ENCODE data around the gene RASSF3. TPM values are rescaled to one million over a fixed set of nuclear protein-coding genes. Genes with fewer than 3 reads are reported as not detected.
"Not testable (repeated sequence)": the region's sequence is repeated elsewhere in the genome, so short reads cannot be mapped to it uniquely, and the experiment has no call there.

RASSF3 gene
- total RNA-seq, 6 experiments from 2014 or later = 5.8 to 27.3 (median 10.6) TPM

GRCh38 chr12:64652346-64652745 lies 42.1 kb downstream of the RASSF3 start:
- 92% methylated on average over 2 of the region's 2 CpGs for WGBS (ENCODE audit: insufficient coverage, low coverage, low lambda C conversion rate, missing lambda C conversion rate)
- Histone ChIP-seq H3K9me3 (no peaks in the 10 kb centered on the region), H3K4me1 (peaks cover 0 to 25% (median 5%) of the 10 kb centered on the region in 4 donors), H3K36me3 (no peaks in the 10 kb centered on the region), H3K27me3 (no peaks in the 10 kb centered on the region), H3K4me3 (no peak overlapping the region), H3K27ac (no peak overlapping the region)
- DNase-seq (no peak), ATAC-seq (no peak)
- no peak for TF ChIP-seq POLR2A (IDR thresholded peaks at IDR 0.05)
- intact Hi-C loops (cut with DNase I) = no loop called here

DNA sequence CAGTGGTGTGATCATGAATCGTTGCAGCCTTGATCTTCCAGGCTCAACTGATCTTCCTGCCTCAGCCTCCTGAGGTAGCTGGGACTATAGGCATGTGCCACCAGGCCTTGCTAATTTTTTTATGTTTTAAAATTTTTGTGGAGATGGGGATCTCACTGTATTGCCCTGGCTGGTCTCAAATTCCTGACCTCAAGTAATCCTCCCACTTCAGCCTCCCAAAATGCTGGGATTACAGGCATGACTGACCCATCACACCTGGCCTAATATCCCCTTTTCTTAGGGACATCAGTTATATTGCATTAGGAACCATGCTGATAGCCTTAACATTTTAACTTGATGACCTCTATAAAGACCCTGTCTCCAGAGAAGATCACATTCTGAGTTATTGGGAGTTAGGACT lies 42.8 kb downstream of the RASSF3 start:
- H3K36me3 ChIP-seq = no peaks in the 10 kb centered on the region
- H3K9me3 ChIP-seq = no peaks in the 10 kb centered on the region
- no peak for DNase-seq
- TF ChIP-seq POLR2A (IDR thresholded peaks at IDR 0.05) = no peak
- no peak for TF ChIP-seq CTCF (IDR thresholded peaks at IDR 0.05)
- H3K27me3 ChIP-seq = no peaks in the 10 kb centered on the region
- WGBS (ENCODE audit: insufficient coverage, low coverage, low lambda C conversion rate, missing lambda C conversion rate) = 88% methylated on average over 1 of the region's 1 CpG
- intact Hi-C loops (cut with DNase I) = no loop called here
- peaks cover 0 to 26% (median 5%) of the 10 kb centered on the region in 4 donors for H3K4me1 ChIP-seq
- H3K27ac ChIP-seq = no peak overlapping the region
- ATAC-seq = no peak
- no peak overlapping the region for H3K4me3 ChIP-seq

- H3K27ac ChIP-seq; H3K9me3 ChIP-seq; intact Hi-C loops (cut with DNase I); DNase-seq; H3K4me3 ChIP-seq; H3K27me3 ChIP-seq; H3K36me3 ChIP-seq; ATAC-seq: not testable (repeated sequence)
- 78% methylated on average over 1 of the region's 2 CpGs for WGBS (ENCODE audit: insufficient coverage, low coverage, low lambda C conversion rate, missing lambda C conversion rate)
- peaks cover 0 to 34% (median 5%) of the 10 kb centered on the region in 4 donors for H3K4me1 ChIP-seq
Observed at GRCh38 chr12:64653907-64654306, 43.6 kb downstream of the RASSF3 start.

- intact Hi-C loops (cut with DNase I) = no loop called here
- Histone ChIP-seq H3K27ac (no peak overlapping the region), H3K4me1 (peaks cover 0 to 44% (median 5%) of the 10 kb centered on the region in 4 donors), H3K9me3 (no peaks in the 10 kb centered on the region), H3K27me3 (no peaks in the 10 kb centered on the region), H3K36me3 (no peaks in the 10 kb centered on the region), H3K4me3 (no peak overlapping the region)
- 21% methylated on average over 3 of the region's 3 CpGs for WGBS (ENCODE audit: insufficient coverage, low coverage, low lambda C conversion rate, missing lambda C conversion rate)
- ATAC-seq = peak; percentile 19 to 71 (median 46)
- TF ChIP-seq CTCF (IDR thresholded peaks at IDR 0.05) (no peak), POLR2A (IDR thresholded peaks at IDR 0.05) (no peak)
- no peak for DNase-seq
Observed at GRCh38 chr12:64655141-64655540, 44.8 kb downstream of the RASSF3 start.

GRCh38 chr12:64656429-64656828 lies 46.1 kb downstream of the RASSF3 start:
- no peak overlapping the region for H3K4me3 ChIP-seq
- TF ChIP-seq CTCF (IDR thresholded peaks at IDR 0.05) (no peak), POLR2A (IDR thresholded peaks at IDR 0.05) (no peak)
- H3K27ac ChIP-seq = no peak overlapping the region
- H3K4me1 ChIP-seq = peaks cover 0 to 46% (median 5%) of the 10 kb centered on the region in 4 donors
- no peaks in the 10 kb centered on the region for H3K9me3 ChIP-seq
- no peaks in the 10 kb centered on the region for H3K36me3 ChIP-seq
- peak in 1 of 3 donors; percentile 53 for DNase-seq
- intact Hi-C loops (cut with DNase I) = no loop called here
- H3K27me3 ChIP-seq = no peaks in the 10 kb centered on the region
- WGBS (ENCODE audit: insufficient coverage, low coverage, low lambda C conversion rate, missing lambda C conversion rate) = 50% methylated on average over 1 of the region's 1 CpG
- peak; percentile 75 to 90 (median 80) for ATAC-seq
